HG03575 (cell line): ENCODE measurements around the gene DNAJC17.

Experiments used
- ATAC-seq: cut with Tn5 transposase; IDR thresholded peaks from one replicate; pipeline ENCODE4 v1.9.1; 2021; ENCODE audit not compliant: unreplicated experiment, insufficient number of reproducible peaks, low FRiP score; ENCODE audit errors: extremely low read depth

The DNAJC17 gene

GRCh38 chr15:40796512-40796911 is 10.8 kb downstream of the DNAJC17 start:
- ATAC-seq, result no peak

- no peak for ATAC-seq
Measured at GRCh38 chr15:40796041-40796440, 11.2 kb downstream of the DNAJC17 start.

GRCh38 chr15:40793216-40793989 is 13.9 kb downstream of the DNAJC17 start:
- no peak for ATAC-seq

GRCh38 chr15:40792394-40792793 is 14.9 kb downstream of the DNAJC17 start:
- ATAC-seq, result no peak

GRCh38 chr15:40790718-40791117 is 16.6 kb downstream of the DNAJC17 start:
- no peak for ATAC-seq

DNA sequence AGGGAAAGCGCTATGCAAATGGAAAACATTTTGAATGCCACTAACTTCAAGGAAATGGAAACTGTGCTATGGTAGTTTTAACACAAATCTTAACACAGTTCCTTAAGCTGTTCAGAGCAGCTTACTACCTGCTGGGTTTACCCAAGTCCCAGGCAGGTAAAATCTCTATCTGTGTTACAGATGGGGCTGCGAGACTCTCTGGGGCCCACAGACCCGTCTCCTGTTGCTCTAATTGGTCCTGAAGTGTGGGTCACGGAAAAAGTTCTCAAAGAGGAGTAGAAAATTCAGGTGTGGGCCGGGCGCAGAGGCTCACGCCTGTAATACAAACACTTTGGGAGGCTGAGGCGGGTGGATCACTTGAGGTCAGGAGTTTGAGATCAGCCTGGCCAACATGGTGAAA is 17.3 kb downstream of the DNAJC17 start:
- no peak for ATAC-seq

- no peak for ATAC-seq
Measured at GRCh38 chr15:40789119-40789518, 18.2 kb downstream of the DNAJC17 start.

- ATAC-seq, result no peak
Measured at GRCh38 chr15:40787991-40788390, 19.3 kb downstream of the DNAJC17 start.

DNA sequence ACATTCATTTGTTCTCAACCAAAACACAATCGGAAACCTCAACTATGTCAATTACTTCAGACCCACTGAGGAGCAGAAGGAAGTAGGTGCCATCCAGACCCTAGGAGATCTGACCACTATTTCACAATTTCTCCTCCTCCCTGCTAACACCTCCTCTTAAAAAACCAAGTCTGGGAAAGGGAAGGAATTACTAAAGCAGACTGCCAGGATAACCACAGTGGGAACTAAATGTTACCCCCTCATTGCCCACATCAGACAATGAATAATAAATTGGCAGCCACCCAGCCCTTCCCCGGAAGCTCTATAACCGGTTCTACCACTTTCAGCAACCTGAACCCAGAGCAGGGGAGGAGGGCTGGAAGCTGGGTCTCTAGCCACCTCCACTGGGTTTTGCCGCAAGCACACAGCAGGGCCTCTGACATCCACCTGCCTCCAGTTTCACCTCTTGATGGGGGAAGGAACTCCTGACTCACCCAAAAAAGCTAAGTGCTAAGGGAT is 19.9 kb downstream of the DNAJC17 start:
- no peak for ATAC-seq

DNA sequence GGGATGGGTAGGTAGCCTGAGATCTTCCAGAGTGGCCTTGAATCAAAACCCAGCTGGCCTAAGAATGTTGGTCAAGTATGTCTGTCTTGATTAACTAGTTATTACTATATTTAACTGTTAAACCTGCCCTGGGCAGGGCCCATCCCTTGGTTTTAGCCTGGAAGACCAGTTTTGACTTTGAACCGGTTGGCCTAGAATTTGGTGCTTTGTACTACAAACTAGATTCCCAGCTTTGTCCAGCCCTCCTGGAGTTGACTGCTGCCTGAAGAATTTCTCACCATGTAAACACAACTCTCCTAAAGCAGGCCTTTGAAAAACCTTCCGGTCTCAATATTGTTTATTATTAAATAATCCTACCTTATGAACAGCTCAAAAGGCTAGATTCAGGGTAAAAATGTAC is 21.5 kb downstream of the DNAJC17 start:
- ATAC-seq, result no peak

GRCh38 chr15:40785164-40785563 is 22.1 kb downstream of the DNAJC17 start:
- ATAC-seq, result no peak

GRCh38 chr15:40782609-40783227 is 24.6 kb downstream of the DNAJC17 start:
- no peak for ATAC-seq

- no peak for ATAC-seq
Measured at GRCh38 chr15:40776537-40777141, 30.6 kb downstream of the DNAJC17 start.

GRCh38 chr15:40775740-40776536 is 31.3 kb downstream of the DNAJC17 start:
- ATAC-seq, result no peak

- ATAC-seq, result no peak
Measured at GRCh38 chr15:40775007-40775406, 32.3 kb downstream of the DNAJC17 start.

DNA sequence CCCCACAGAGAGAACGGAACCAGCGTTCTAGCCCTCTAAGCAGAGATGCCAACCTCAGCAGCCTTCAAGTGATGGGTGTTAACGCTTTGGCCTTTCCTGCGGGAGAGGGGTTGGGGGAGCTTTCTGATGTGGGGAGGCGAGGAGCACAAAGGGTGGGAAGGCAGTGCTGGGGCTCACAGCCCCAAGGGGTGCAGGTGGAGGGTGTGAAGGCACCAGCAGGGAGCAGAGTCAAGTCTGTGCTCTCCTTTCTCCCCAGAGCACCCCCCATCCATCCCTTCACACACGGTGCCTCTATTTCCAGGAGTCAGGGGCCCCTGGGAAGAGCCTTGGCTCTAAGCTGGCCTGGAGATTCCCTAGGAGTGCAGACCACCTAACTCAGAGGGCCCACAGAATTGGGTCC is 33.4 kb downstream of the DNAJC17 start:
- ATAC-seq, result no peak

DNA sequence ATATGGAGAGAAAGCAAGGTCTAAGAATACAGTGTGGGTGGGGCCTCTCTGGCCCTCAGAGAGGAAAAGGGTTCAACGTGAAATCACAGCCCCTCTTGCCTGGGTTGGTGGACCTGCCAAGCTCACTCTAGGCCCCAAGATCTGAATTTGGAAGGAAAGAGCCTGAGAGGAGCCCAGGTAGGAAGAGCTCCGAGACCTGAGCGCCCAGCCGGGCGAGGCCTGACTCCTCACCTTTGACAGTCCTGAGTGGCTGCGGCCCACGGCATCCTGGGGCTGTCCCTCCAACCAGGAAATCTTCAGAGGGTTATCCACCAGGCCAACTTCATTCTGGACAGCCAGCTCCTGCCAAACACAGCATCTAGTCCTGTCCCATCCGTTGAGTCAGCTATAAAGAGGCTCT is 33.8 kb downstream of the DNAJC17 start:
- no peak for ATAC-seq

DNA sequence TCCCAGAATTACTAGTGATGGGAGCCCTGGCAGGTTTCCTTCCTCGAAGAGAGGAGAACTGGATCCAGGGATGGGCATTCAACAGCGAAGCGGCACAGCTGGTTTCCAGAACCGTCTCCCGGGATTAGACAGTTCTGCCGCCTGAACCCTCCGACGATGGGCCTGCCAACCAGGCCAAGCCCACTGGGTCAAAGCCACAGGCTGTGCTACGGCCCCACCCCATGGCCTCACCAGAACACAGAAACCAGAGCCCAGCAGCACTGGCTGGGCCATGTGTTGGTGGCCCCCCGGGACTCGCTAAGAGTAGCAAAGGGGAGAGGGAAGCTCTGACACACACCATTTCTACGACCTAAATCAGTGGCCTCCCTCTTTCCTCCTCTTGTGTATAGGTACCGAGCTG is 35.3 kb downstream of the DNAJC17 start:
- no peak for ATAC-seq

DNA sequence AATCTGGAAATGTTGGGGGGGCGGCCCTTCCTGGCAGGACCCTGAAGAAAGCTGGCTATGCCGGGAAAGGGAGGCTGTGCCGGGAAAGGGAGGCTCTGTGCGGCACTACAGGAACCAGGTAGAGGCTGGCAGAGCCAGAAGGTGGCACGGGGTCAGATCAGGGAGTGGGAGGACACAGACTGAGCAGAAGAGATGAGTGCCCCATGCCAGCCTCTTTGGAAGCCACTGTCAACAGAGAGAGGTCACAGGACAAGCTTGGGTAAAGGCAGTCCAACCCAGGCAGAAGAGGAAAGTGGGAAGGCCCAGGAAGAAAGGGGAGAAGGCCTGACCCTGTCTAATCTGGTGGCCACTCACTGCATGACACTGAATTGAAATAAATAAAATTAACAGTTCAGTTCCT is 36.0 kb downstream of the DNAJC17 start:
- ATAC-seq, result no peak
